ENCODE data around the gene TCEANC2.

- TF ChIP-seq CTCF (IDR thresholded peaks at IDR 0.05; ENCODE audit: poor library complexity, severe bottlenecking), result no peak
- TF ChIP-seq EP300 (conservative IDR thresholded peaks at IDR 0.05; ENCODE audit: poor library complexity, severe bottlenecking), result no peak
- no peak for TF ChIP-seq POLR2AphosphoS5 (IDR thresholded peaks at IDR 0.05)
- no peak for TF ChIP-seq TAF1 (IDR thresholded peaks at IDR 0.05; ENCODE audit: low read depth)
- no peak for TF ChIP-seq REST (IDR thresholded peaks at IDR 0.05; ENCODE audit: borderline replicate concordance)
- TF ChIP-seq RAD21 (conservative IDR thresholded peaks at IDR 0.05), result no peak
- TF ChIP-seq EZH2 (IDR thresholded peaks at IDR 0.05; ENCODE audit: borderline replicate concordance, insufficient read depth, low read length, poor library complexity, severe bottlenecking), result no peak
Observed at GRCh38 chr1:54112705-54113368, 59.4 kb downstream of the TCEANC2 start.
